ENCODE results near the gene SPACA4. TPM values are rescaled to one million over a fixed set of nuclear protein-coding genes. Genes with fewer than 3 reads are reported as not detected.

Gene SPACA4
- total RNA-seq, 1 donor from 2014 or later, result not detected

- Histone ChIP-seq H3K9me3 (ENCODE audit: low read depth) (no peaks in the 10 kb centered on the region), H4K20me1 (ENCODE audit: low read depth) (no peaks in the 10 kb centered on the region), H3K79me2 (ENCODE audit: low read depth) (no peaks in the 10 kb centered on the region), H3K27me3 (peaks cover 22% of the 10 kb centered on the region), H3F3A (ENCODE audit: low read depth) (peaks cover 20% of the 10 kb centered on the region), H3K27ac (no peak overlapping the region), H3K9ac (no peak overlapping the region), H3K4me1 (peaks cover 7% of the 10 kb centered on the region), H3K4me3 (no peak overlapping the region), H2AFZ (replicated peaks) (peak overlapping the region; percentile 60), H3K36me3 (no peaks in the 10 kb centered on the region), H3K4me2 (peak overlapping the region; percentile 49)
- peak; percentile 26 for DNase-seq (ENCODE audit: low spot score)
- H3K27me3 Mint-ChIP-seq (ENCODE audit: insufficient read depth, low read depth), result peaks cover 20% of the 10 kb centered on the region
- no peaks in the 10 kb centered on the region for H3K36me3 Mint-ChIP-seq
- no peaks in the 10 kb centered on the region for H3K9me3 Mint-ChIP-seq
- H3K4me3 Mint-ChIP-seq, result no peak overlapping the region
- TF ChIP-seq EZH2 (IDR thresholded peaks at IDR 0.05), result no peak
- TF ChIP-seq, protein P1, sequence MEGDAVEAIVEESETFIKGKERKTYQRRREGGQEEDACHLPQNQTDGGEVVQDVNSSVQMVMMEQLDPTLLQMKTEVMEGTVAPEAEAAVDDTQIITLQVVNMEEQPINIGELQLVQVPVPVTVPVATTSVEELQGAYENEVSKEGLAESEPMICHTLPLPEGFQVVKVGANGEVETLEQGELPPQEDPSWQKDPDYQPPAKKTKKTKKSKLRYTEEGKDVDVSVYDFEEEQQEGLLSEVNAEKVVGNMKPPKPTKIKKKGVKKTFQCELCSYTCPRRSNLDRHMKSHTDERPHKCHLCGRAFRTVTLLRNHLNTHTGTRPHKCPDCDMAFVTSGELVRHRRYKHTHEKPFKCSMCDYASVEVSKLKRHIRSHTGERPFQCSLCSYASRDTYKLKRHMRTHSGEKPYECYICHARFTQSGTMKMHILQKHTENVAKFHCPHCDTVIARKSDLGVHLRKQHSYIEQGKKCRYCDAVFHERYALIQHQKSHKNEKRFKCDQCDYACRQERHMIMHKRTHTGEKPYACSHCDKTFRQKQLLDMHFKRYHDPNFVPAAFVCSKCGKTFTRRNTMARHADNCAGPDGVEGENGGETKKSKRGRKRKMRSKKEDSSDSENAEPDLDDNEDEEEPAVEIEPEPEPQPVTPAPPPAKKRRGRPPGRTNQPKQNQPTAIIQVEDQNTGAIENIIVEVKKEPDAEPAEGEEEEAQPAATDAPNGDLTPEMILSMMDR (IDR thresholded peaks at IDR 0.05), result no peak
- no peak for TF ChIP-seq EZH2phosphoT487 (IDR thresholded peaks at IDR 0.05)
- peaks cover 37% of the 10 kb centered on the region for H3K4me1 Mint-ChIP-seq
- peak overlapping the region; percentile 29 for H3K27ac Mint-ChIP-seq
Observed at GRCh38 chr19:48568345-48568886, 38.1 kb upstream of the SPACA4 start.

DNA sequence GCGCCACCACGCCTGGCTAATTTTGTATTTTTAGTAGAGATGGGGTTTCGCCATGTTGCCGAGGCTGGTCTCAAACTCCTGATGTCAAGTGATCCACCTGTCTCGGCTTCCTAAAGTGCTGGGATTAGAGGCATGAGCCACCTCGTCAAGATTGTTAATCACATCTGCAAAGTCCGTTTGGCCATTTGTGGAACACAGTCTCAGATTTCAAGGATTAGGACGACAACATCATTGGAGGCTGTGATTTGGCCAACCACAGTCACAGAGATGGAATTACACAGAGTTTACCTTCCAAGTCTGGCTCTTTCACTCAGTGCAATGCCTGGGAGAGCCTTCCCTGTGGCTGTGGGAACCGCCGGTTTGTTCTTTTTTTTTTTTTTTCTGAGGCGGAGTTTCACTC, 36.7 kb upstream of the SPACA4 start:
- peak; percentile 56 for DNase-seq (ENCODE audit: low spot score)
- Histone ChIP-seq H3K4me2 (no peak overlapping the region), H3K27ac (no peak overlapping the region), H3K9me3 (ENCODE audit: low read depth) (no peaks in the 10 kb centered on the region), H3K79me2 (ENCODE audit: low read depth) (no peaks in the 10 kb centered on the region), H3F3A (ENCODE audit: low read depth) (peaks cover 23% of the 10 kb centered on the region), H3K36me3 (no peaks in the 10 kb centered on the region), H4K20me1 (ENCODE audit: low read depth) (no peaks in the 10 kb centered on the region), H2AFZ (replicated peaks) (no peak overlapping the region), H3K9ac (no peak overlapping the region), H3K4me3 (no peak overlapping the region), H3K27me3 (peaks cover 22% of the 10 kb centered on the region), H3K4me1 (peaks cover 10% of the 10 kb centered on the region)
- Mint-ChIP-seq H3K4me1 (peaks cover 49% of the 10 kb centered on the region), H3K27me3 (ENCODE audit: insufficient read depth, low read depth) (peaks cover 19% of the 10 kb centered on the region), H3K36me3 (no peaks in the 10 kb centered on the region), H3K9me3 (no peaks in the 10 kb centered on the region), H3K4me3 (peak overlapping the region; percentile 13), H3K27ac (no peak overlapping the region)
- TF ChIP-seq EZH2phosphoT487 (IDR thresholded peaks at IDR 0.05), result no peak
- no peak for TF ChIP-seq EZH2 (IDR thresholded peaks at IDR 0.05)
- TF ChIP-seq, protein P1 (IDR thresholded peaks at IDR 0.05), result no peak

GRCh38 chr19:48571378-48572162, 35.0 kb upstream of the SPACA4 start:
- Histone ChIP-seq H3K4me1 (peaks cover 10% of the 10 kb centered on the region), H3K4me2 (no peak overlapping the region), H3K27ac (no peak overlapping the region), H3K36me3 (no peaks in the 10 kb centered on the region), H3K9me3 (ENCODE audit: low read depth) (no peaks in the 10 kb centered on the region), H3K4me3 (no peak overlapping the region), H3K9ac (no peak overlapping the region), H2AFZ (replicated peaks) (no peak overlapping the region), H4K20me1 (ENCODE audit: low read depth) (no peaks in the 10 kb centered on the region), H3K79me2 (ENCODE audit: low read depth) (no peaks in the 10 kb centered on the region), H3K27me3 (peaks cover 22% of the 10 kb centered on the region), H3F3A (ENCODE audit: low read depth) (peaks cover 23% of the 10 kb centered on the region)
- no peak for DNase-seq (ENCODE audit: low spot score)
- Mint-ChIP-seq H3K4me3 (peak overlapping the region; percentile 54), H3K27ac (no peak overlapping the region), H3K9me3 (no peaks in the 10 kb centered on the region), H3K36me3 (no peaks in the 10 kb centered on the region), H3K27me3 (ENCODE audit: insufficient read depth, low read depth) (peaks cover 19% of the 10 kb centered on the region), H3K4me1 (peaks cover 46% of the 10 kb centered on the region)
- TF ChIP-seq EZH2phosphoT487 (IDR thresholded peaks at IDR 0.05) (no peak), EZH2 (IDR thresholded peaks at IDR 0.05) (no peak)
- TF ChIP-seq, protein P1 (IDR thresholded peaks at IDR 0.05), result no peak

Measured in neural progenitor cell (in vitro differentiated cells).